CD4-positive, alpha-beta T cell (primary cell): ENCODE measurements around the gene GLCE. TPM values are rescaled to one million over a fixed set of nuclear protein-coding genes. Genes with fewer than 3 reads are reported as not detected.
"Not testable (repeated sequence)": the region's sequence is repeated elsewhere in the genome, so short reads cannot be mapped to it uniquely, and the experiment has no call there.

ENCODE experiments used
- ATAC-seq: fragments of 200-7000 bp; cut with Tn5 transposase; one replicate; pipeline ENCODE4 v1.10.0; 2022; ENCODE audit warnings: mild to moderate bottlenecking; ENCODE audit not compliant: poor library complexity
- CTCF ChIA-PET: fragments of 350-600 bp; sonication (Branson Sonifier 250); formaldehyde crosslinking; loops from one replicate; lab custom pipeline; 2021; ENCODE audit warnings: antibody characterized with exemption, inconsistent platforms; lab: Charles Lee
- POLR2A ChIA-PET: fragments of 350-600 bp; sonication (Branson Sonifier 250); formaldehyde crosslinking; loops from one replicate; lab custom pipeline; 2021; ENCODE audit warnings: antibody characterized with exemption, inconsistent platforms; lab: Charles Lee
- DNase-seq, 14 experiments: peaks; one replicate each; pipeline ENCODE4 v3.0.0-alpha.2; 2013 to 2020; ENCODE audit warnings: mixed read lengths in 2 of 14
- H3K27ac ChIP-seq, 2 donors: one replicate each; pipeline versions ENCODE4 v1.5.1 to v1.7.0; 2013; ENCODE audit warnings: low read length in 2 of 2, low read depth in 1 of 2, mild to moderate bottlenecking in 1 of 2
- H3K27me3 ChIP-seq, 2 experiments: 1 replicate in 1 of 2; 2 replicates in 1 of 2; pipeline versions ENCODE4 v1.6.1 to v1.7.0; 2013; ENCODE audit warnings: low read length in 2 of 2, control low read depth in 1 of 2, mild to moderate bottlenecking in 1 of 2, moderate library complexity in 1 of 2; ENCODE audit not compliant: insufficient read depth in 2 of 2, control insufficient read depth in 1 of 2
- H3K36me3 ChIP-seq: one replicate; pipeline ENCODE4 v1.6.1; 2013; ENCODE audit warnings: low read length, control low read depth; ENCODE audit not compliant: insufficient read depth
- H3K4me1 ChIP-seq: one replicate; pipeline ENCODE4 v1.6.1; 2013; ENCODE audit warnings: low read length, control low read depth; ENCODE audit not compliant: insufficient read depth
- H3K4me3 ChIP-seq: one replicate; pipeline ENCODE4 v1.5.1; 2013; ENCODE audit warnings: mild to moderate bottlenecking, low read length, moderate library complexity
- H3K9me3 ChIP-seq, 2 experiments: 1 replicate in 1 of 2; 2 replicates in 1 of 2; pipeline versions ENCODE4 v1.6.1 to v1.7.0; 2013; ENCODE audit warnings: low read length in 2 of 2, mild to moderate bottlenecking in 2 of 2, control low read depth in 1 of 2, moderate library complexity in 1 of 2; ENCODE audit not compliant: control insufficient read depth in 1 of 2, insufficient read depth in 1 of 2
- H3K27ac Mint-ChIP-seq: one replicate; pipeline ENCODE4 v1.8.0; 2020; ENCODE audit warnings: mixed read lengths
- H3K27me3 Mint-ChIP-seq: one replicate; pipeline ENCODE4 v1.8.0; 2021; ENCODE audit warnings: mixed read lengths
- H3K36me3 Mint-ChIP-seq: one replicate; pipeline ENCODE4 v1.8.0; 2021; ENCODE audit warnings: low read depth, mixed read lengths
- H3K4me1 Mint-ChIP-seq: one replicate; pipeline ENCODE4 v1.8.0; 2021; ENCODE audit warnings: low read depth, mixed read lengths
- H3K4me3 Mint-ChIP-seq: one replicate; pipeline ENCODE4 v1.8.0; 2020; ENCODE audit warnings: mild to moderate bottlenecking, mixed read lengths
- H3K9me3 Mint-ChIP-seq: one replicate; pipeline ENCODE4 v1.8.0; 2020; ENCODE audit warnings: mixed read lengths
- CTCF ChIP-seq: fragments of 200-600 bp; IDR thresholded peaks from one replicate; pipeline ENCODE4 v1.8.0; 2022; ENCODE audit warnings: antibody characterized with exemption, mild to moderate bottlenecking
- intact Hi-C, 2 experiments: fragments of 100-400 bp; cut with DNase I in 1 of 2; cut with micrococcal nuclease in 1 of 2; formaldehyde crosslinking; loops; one replicate each; pipeline versions ENCODE4 v1.15.1 to v1.9.0; 2023 to 2025; cut with DNase I, micrococcal nuclease
- total RNA-seq, 174 experiments: library from RNA in 2 of 174; stranded (reverse) in 2 of 174; gene quantifications; one replicate each; pipeline ENCODE4 v1.2.3 and lab custom pipeline; 2021 to 2026

GLCE gene
- total RNA-seq, 2 experiments from 2014 or later: 3.2 TPM

- no peak for DNase-seq
- Mint-ChIP-seq H3K4me3 (no peak overlapping the region), H3K27me3 (peaks cover 8% of the 10 kb centered on the region), H3K36me3 (no peaks in the 10 kb centered on the region), H3K27ac (no peak overlapping the region), H3K4me1 (no peaks in the 10 kb centered on the region), H3K9me3 (no peaks in the 10 kb centered on the region)
- H3K4me1 ChIP-seq: no peaks in the 10 kb centered on the region
- intact Hi-C loops: no loop called here
- H3K36me3 ChIP-seq: no peaks in the 10 kb centered on the region
- H3K27ac ChIP-seq: no peak overlapping the region
- ChIA-PET POLR2A (no interaction called here), CTCF (no interaction called here)
- no peak for TF ChIP-seq CTCF
- no peak overlapping the region for H3K4me3 ChIP-seq
- ATAC-seq: no peak
- H3K27me3 ChIP-seq: no peaks in the 10 kb centered on the region
- no peaks in the 10 kb centered on the region for H3K9me3 ChIP-seq
These were observed 130.1 kb downstream of the GLCE start for GRCh38 chr15:69290346-69291164.

- intact Hi-C loops, H3K27ac ChIP-seq, H3K36me3 Mint-ChIP-seq, H3K4me1 Mint-ChIP-seq, H3K27ac Mint-ChIP-seq, H3K9me3 ChIP-seq, H3K4me3 Mint-ChIP-seq, DNase-seq, ATAC-seq, POLR2A ChIA-PET, H3K4me1 ChIP-seq, H3K36me3 ChIP-seq, H3K4me3 ChIP-seq, H3K27me3 ChIP-seq, CTCF ChIA-PET, H3K9me3 Mint-ChIP-seq: not testable (repeated sequence)
- H3K27me3 Mint-ChIP-seq: peaks cover 18% of the 10 kb centered on the region
These were observed 131.2 kb downstream of the GLCE start for GRCh38 chr15:69291651-69292050.

- no peak for DNase-seq
- no peak for ATAC-seq
- Mint-ChIP-seq H3K27me3 (peaks cover 31% of the 10 kb centered on the region), H3K9me3 (no peaks in the 10 kb centered on the region), H3K27ac (no peak overlapping the region), H3K36me3 (no peaks in the 10 kb centered on the region), H3K4me1 (no peaks in the 10 kb centered on the region), H3K4me3 (no peak overlapping the region)
- no peak for TF ChIP-seq CTCF
- Histone ChIP-seq H3K4me3 (no peak overlapping the region), H3K9me3 (no peaks in the 10 kb centered on the region), H3K27ac (no peak overlapping the region), H3K36me3 (no peaks in the 10 kb centered on the region), H3K4me1 (no peaks in the 10 kb centered on the region), H3K27me3 (peaks cover 9% of the 10 kb centered on the region in 2 experiments)
- intact Hi-C loops: no loop called here
- ChIA-PET POLR2A (no interaction called here), CTCF (no interaction called here)
These were observed 132.5 kb downstream of the GLCE start for GRCh38 chr15:69292826-69293420.
